Cerebellar nuclear complex (tissue), 1 donor: ENCODE data around the gene ZBTB42.
"Not testable (repeated sequence)": the region's sequence is repeated elsewhere in the genome, so short reads cannot be mapped to it uniquely, and the experiment has no call there.

ENCODE experiments used
- DNase-seq, 2 experiments: peaks; one replicate each; lab custom pipeline; 2025; lab: John Stamatoyannopoulos, UW

ZBTB42 gene

GRCh38 chr14:104806625-104807465 is 5.9 kb downstream of the ZBTB42 start:
- DNase-seq: no peak

- no peak for DNase-seq
These were observed 7.6 kb downstream of the ZBTB42 start for GRCh38 chr14:104808456-104808855.

GRCh38 chr14:104810316-104810715 is 9.4 kb downstream of the ZBTB42 start:
- no peak for DNase-seq

GRCh38 chr14:104813286-104813685 is 12.4 kb downstream of the ZBTB42 start:
- no peak for DNase-seq

- DNase-seq: not testable (repeated sequence)
These were observed 13.8 kb downstream of the ZBTB42 start for GRCh38 chr14:104814701-104815100.

GRCh38 chr14:104816616-104816884 is 15.6 kb downstream of the ZBTB42 start:
- DNase-seq: no peak

GRCh38 chr14:104817930-104818713 is 17.2 kb downstream of the ZBTB42 start:
- DNase-seq: no peak

- DNase-seq: no peak
These were observed 17.8 kb downstream of the ZBTB42 start for GRCh38 chr14:104818714-104819161.

- no peak for DNase-seq
These were observed 18.5 kb downstream of the ZBTB42 start for GRCh38 chr14:104819361-104819781.

GRCh38 chr14:104820669-104821228 is 19.8 kb downstream of the ZBTB42 start:
- DNase-seq: no peak

GRCh38 chr14:104821229-104821945 is 20.5 kb downstream of the ZBTB42 start:
- DNase-seq: no peak

- DNase-seq: no peak
These were observed 21.2 kb downstream of the ZBTB42 start for GRCh38 chr14:104821971-104822608.

- DNase-seq: no peak
These were observed 22.1 kb downstream of the ZBTB42 start for GRCh38 chr14:104822821-104823615.

GRCh38 chr14:104824353-104824997 is 23.6 kb downstream of the ZBTB42 start:
- no peak for DNase-seq

- peak in 1 of 2 experiments; percentile 52 for DNase-seq
These were observed 25.4 kb downstream of the ZBTB42 start for GRCh38 chr14:104826189-104826860.

- DNase-seq: no peak
These were observed 25.9 kb downstream of the ZBTB42 start for GRCh38 chr14:104826861-104827176.

- no peak for DNase-seq
These were observed 26.5 kb downstream of the ZBTB42 start for GRCh38 chr14:104827177-104828055.

- no peak for DNase-seq
These were observed 29.9 kb downstream of the ZBTB42 start for GRCh38 chr14:104830781-104831180.
